NCI-H1048 (cell line): ENCODE data around the gene ACAT2.
"Not testable (repeated sequence)": the region's sequence is repeated elsewhere in the genome, so short reads cannot be mapped to it uniquely, and the experiment has no call there.

ENCODE experiments used
- DNase-seq: peaks from one replicate; lab custom pipeline; 2025; lab: John Stamatoyannopoulos, UW

ACAT2 gene

DNA sequence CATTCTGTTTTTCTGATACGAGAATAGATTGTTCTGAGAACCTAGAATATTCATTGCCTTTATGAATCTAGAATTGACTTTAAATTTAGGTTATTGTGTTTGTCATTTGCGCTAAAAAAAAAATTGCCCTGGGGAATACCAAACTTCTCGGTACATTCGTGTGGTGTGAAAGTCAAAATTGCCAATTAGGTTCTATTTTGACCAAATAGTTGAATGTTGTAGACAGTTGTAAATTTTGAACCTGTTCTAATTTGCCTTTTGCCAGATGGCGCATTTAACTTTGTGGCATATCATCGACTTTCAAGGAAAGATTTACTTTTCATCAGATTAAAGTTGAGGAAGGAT is 31.5 kb upstream of the ACAT2 start:
- DNase-seq: no peak

DNA sequence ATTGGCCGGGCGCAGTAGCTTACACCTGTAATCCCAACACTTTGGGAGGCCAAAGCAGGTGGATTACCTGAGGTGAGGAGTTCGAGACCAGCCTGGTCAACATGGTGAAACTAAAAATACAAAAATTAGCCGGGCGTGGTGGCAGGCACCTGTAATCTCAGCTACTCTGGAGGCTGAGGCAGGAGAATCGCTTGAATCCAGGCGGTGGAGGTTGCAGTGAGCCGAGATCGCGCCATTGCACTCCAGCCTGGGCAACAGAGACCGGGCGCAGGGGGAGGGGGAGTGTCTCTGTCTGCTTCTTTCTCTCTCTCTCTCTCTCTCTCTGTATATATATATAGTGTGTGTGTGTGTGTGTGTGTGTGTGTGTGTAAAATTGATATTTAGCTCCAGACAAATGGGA is 29.3 kb upstream of the ACAT2 start:
- not testable (repeated sequence) for DNase-seq

GRCh38 chr6:159733395-159733794 is 28.4 kb upstream of the ACAT2 start:
- not testable (repeated sequence) for DNase-seq

DNA sequence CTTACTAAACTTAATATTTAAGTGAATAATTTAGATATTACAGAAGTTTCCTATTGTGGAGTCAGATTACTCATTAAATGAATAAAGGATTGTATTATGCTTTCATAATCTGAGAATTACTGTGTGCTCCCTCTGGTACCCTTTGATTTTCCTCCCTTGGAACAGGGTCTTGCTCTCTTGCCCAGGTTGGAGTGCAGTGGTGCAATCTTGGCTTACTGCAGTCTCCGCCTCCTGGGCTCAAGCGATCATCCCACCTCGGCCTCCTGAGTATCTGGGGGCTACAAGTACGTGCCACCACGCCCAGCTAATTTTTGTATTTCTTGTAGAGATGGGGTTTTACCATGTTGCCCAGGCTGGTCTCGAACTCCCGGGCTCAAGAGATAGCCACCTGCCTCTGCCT is 24.9 kb upstream of the ACAT2 start:
- no peak for DNase-seq

- no peak for DNase-seq
Measured at GRCh38 chr6:159739341-159739740, 22.5 kb upstream of the ACAT2 start.

DNA sequence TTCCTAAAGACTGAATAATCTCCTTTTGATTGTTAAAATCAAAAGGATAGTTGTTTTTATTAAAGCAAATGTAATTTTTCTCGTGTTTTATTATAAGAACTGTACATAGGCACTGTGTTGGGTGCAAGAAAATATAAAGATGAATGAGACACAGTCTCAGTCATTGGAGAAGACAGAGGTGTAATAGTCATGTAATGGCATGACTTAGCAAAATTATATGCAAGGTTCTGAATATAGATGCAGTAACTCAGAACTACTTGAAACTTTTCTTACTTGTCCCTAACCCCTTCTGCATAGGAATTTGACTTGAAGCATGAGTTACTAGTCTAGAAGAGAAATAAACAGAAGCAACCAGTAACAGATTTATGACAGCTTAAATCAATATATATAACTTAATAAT is 19.7 kb upstream of the ACAT2 start:
- no peak for DNase-seq

DNA sequence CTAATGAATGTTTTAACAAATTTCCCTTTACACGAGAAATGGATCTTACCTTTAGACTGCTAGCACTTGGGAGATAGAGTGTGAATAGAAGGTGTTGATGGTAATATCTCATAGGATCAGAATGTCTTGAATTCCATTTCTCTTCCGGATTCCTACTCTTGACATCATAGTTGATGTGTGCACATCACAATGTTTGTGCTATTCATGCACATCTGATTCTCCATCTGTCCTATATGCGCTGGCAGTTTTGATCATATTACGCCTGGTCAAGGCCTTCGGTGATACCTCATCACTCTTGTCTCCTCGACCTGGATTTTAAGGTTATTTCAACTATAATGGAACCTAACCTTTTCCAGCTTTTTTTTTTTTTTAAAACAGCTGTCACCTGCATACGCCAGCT is 16.8 kb upstream of the ACAT2 start:
- no peak for DNase-seq

DNA sequence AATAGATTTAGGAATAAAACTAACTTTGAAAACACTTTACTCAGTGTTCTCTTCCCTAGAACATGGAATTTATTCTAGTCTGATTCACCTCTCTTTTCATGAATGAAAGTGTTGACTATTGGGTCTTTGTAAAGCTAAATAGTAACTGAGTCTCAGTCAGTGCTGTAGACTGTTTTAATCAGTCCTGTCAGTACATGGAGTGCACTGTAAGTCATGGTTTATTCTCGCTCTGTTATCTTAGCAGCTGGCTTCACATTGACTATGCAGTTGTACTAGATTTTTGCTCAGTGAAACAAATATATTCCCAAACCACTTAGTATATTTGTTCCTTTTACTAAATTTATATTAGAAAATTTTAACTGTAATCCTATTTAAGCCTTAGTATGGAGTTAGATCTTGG is 15.1 kb upstream of the ACAT2 start:
- DNase-seq: no peak

DNA sequence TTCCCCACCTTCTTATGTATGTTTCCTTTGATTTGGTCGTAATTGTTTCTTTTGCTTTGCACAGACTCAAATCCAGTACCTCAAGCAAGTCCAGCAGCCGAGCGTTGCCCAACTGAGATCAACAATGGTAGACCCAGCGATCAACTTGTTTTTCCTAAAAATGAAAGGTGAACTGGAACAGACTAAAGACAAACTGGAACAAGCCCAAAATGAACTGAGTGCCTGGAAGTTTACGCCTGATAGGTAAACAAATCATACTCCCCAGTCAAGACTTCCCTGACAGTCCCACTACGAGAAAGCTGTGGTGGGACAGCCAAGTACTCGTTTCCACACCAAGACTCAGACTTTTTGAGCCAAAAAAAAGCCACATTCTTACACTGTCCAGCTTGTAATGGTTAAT is 13.7 kb upstream of the ACAT2 start:
- DNase-seq: not testable (repeated sequence)

DNA sequence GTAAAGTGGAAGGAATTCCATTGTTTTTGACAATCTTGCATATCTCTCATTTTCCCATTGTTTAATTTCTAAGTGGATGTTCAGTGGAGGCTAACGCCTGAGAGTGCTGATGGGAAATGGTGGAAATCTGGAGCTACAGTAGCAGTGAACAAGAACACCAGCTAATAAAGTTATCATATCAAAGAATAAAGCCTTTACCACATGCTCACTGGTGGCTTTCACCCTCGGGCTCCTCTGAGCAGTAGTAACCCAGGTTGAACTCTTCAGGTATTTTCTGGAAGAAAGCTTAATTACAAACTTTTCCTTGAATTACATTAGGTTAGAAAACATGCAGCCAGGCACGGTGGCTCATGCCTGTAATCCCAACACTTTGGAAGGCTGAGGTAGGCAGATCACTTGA is 10.4 kb upstream of the ACAT2 start:
- DNase-seq: no peak

DNA sequence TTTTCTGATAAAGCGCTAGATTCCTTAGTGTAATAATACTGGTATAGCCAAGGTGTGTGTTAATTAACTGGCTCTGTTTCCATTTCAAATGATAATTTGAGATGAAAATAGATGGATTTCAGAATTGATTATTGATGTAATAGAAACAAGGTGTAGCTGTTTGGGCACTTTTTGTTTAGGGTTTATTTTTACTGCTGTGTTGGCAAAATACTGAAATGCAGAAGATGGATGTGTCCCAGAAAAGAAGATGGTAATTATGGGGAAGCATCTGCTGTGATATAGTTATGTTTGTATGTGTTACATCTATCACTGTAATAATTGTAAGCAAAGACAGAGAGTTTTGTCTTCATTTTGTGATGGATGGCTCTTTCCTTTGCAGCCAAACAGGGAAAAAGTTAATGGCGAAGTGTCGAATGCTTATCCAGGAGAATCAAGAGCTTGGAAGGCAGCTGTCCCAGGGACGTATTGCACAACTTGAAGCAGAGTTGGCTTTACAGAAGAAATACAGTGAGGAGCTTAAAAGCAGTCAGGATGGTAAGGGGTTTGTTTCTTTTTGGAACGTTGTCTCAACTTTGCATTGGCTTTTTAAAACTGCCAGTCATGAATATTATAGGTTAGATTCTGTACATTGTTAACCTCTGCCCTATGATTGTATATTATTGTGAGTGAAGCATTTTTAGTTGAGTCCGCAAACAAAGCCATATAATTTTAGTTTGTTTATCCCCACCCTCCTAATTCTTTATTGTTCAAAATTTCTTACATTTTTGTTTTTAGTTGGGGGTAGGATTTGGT is 8.6 kb upstream of the ACAT2 start:
- no peak for DNase-seq

DNA sequence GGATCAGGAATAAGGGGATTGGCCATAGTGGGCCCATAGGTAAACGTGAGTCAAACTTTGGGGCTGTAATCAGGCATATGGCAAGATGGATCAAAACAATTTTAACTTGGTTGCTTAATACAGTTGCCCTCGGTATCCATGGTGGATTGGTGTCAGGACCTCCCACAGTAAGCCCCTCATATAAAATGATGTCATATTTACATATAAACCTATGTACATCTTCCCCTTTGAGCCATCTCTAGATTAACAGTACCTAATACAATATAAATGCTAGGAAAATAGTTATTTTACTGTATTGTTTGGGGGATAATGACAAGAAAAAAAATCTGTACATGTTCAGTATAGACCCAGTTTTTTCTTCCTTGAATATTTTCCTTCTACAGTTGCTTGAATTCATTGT is 7.4 kb upstream of the ACAT2 start:
- no peak for DNase-seq

DNA sequence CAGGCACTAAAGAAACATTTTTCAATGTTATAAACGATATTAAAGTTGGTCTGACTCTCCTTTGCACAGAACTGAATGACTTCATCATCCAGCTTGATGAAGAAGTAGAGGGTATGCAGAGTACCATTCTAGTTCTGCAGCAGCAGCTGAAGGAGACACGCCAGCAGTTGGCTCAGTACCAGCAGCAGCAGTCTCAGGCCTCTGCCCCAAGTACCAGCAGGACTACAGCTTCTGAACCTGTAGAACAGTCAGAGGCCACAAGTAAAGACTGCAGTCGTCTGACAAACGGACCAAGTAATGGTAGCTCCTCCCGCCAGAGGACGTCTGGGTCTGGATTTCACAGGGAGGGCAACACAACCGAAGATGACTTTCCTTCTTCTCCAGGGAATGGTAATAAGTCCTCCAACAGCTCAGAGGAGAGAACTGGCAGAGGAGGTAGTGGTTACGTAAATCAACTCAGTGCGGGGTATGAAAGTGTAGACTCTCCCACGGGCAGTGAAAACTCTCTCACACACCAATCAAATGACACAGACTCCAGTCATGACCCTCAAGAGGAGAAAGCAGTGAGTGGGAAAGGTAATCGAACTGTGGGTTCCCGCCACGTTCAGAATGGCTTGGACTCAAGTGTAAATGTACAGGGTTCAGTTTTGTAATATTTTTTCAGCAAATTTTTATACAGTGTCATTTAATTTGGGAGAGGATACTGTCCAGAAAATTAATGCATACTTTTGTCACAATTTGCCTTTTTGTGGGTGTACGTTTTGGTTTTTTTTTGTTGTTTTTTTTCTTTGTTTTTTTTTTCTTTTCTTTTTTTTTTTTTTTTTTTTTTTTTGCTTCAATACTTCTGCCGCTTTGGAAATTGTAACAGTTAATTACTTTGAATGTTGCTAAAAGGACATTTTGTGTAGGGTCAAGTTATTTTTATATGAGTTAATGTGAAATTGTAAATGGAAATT is 6.6 kb upstream of the ACAT2 start:
- no peak for DNase-seq

- no peak for DNase-seq
Measured at GRCh38 chr6:159756508-159756907, 5.3 kb upstream of the ACAT2 start.

- no peak for DNase-seq
Measured at GRCh38 chr6:159758031-159759001, 3.5 kb upstream of the ACAT2 start.

DNA sequence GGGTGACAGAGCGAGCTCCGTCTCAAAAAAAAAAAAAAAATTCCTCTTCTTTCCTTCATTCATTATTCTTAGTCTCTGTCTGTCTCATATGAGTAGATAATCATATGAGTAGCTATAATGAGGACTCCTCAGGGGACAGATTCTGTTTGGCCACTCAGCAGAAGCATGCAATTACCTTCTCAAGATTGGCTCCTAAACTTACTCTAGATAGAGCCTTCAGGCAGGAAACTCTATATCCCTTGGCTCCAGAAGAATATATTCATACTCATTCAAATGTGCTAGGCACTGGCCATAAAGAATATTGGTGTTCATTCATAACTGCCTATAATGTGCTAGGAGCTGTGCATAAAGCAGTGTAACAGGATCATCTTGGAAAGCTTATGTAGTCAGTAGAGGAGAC is 2.2 kb upstream of the ACAT2 start:
- no peak for DNase-seq

GRCh38 chr6:159760602-159761057 is 1.2 kb upstream of the ACAT2 start:
- DNase-seq: no peak

DNA sequence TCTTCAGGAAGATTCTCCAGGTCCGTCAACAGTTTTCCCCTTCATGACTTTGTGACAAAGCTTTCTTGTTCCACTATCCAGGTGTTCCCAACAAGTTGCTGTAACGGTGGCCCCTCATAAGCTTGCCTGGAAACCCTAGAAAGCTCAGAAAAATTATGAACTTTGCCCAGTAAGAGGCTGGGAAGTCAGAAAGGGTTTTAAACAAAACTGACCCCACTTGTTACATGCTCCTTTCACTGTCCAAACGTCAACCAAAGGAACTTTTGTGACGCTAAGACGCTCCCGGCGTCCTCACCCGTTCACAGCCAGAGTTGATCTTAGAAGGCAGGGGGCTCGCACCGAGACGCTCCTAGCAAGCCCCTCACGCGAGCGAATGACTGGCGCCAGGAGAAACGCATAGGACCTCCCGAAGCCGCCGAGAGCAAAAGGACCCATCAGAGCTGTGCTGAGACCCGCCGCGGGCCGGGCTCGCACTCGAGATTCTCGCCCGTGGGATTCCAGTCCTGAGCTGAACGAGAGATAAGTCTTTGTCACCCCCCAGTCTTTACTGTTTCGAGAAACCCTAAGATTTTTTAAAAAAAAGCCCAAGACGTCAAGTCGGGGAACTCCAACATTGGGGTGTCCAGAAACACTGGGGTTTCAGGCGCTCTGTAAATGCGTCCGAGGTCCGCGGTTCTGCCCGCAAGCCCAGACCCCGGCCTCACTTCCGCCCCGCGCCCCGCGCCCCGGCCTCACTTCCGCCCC is 544 bp upstream of the ACAT2 start:
- DNase-seq: no peak

- no peak for DNase-seq
Measured at GRCh38 chr6:159762681-159763293, 942 bp downstream of the ACAT2 start.

DNA sequence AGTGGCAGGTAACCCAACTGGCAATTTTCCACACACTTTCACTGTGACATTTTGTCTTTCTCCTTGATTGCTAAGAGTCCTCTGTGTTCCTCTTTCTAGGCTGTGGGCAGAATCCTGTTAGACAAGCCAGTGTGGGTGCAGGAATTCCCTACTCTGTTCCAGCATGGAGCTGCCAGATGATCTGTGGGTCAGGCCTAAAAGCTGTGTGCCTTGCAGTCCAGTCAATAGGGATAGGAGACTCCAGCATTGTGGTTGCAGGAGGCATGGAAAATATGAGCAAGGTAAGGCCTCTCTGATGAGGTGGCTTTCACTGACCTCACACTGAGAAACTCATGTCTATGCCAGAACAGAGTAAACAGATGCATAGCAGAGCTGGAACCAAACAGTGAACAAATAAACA is 5.1 kb downstream of the ACAT2 start:
- no peak for DNase-seq

DNA sequence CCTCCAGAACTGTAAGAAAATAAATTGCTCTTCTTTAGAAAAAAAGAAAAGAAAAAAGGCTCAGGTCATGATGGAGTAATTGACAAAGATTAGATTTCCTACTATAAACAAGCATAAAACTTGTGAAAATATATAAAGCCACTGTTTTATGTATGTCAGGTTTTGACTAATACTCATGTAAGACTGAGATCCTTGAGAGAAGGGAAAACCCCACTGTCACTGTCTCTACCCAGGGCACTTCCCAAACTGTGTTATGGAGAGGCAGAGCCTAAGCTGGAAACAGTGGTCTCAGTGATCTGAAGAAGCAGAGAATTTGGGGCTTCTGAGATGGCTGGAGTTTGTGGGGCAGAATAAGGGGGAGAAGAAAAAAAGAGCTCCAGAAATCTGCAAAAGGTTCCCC is 7.6 kb downstream of the ACAT2 start:
- DNase-seq: no peak
